RWPE1 (cell line): ENCODE measurements around the gene CDS2.

Experiments used
- CTCF ChIA-PET: fragments of 350-600 bp; sonication (Branson Sonifier 250); formaldehyde crosslinking; extraction: SDS; loops from one replicate; lab custom pipeline; 2021; lab: Yijun Ruan, JAX
- POLR2A ChIA-PET: fragments of 400-600 bp; formaldehyde crosslinking; extraction: SDS; loops from one replicate; lab custom pipeline; 2020; ENCODE audit warnings: antibody characterized with exemption; ENCODE audit not compliant: low non-redundant PET; lab: Yijun Ruan, JAX
- DNase-seq: peaks from one replicate; pipeline ENCODE4 v3.0.0; 2012; ENCODE audit warnings: low spot score
- H3K27ac ChIP-seq: fragments of 450-650 bp; 2 replicates; pipeline ENCODE4 v1.5.1; 2017
- CTCF ChIP-seq: fragments of 450-650 bp; conservative IDR thresholded peaks from 2 replicates; pipeline ENCODE4 v1.5.1; 2017; ENCODE audit warnings: low read depth, mild to moderate bottlenecking

Gene CDS2

DNA sequence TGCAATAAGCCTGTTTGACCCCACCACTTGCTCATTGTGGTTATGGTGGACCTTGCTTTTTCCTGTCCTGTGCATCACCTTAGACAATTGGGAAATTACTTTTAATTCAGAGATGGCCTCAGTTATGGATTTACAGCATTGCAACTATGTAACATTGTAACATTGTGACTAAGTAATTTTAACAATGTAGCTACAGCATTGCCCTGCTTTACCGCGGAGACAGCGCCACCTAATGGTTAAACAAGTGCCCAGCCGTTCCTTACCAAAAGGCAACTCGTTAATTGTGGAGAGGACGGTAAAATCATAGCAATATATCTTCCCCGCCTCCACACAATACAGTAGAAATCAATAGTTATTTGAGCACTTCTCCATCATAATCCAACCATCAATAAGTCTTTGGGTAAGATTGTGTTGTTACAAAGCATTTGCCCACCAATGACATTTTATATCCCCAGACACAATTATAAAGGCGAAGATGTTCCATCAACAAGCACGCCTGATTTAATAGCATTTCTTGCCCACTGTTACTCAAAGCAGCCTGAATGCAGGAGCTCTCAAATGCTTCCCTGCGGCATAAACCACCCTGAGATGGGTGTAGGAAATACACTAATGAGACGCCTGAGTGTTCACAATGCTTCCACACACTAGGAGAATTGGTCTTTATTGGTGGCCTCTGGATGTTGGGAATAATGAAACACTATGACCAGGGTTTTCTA, 96.3 kb downstream of the CDS2 start:
- H3K27ac ChIP-seq, result no peak overlapping the region
- ChIA-PET POLR2A (no interaction called here), CTCF (interaction anchor here (0.6 to 2.2 kb wide), 7 partner anchors 9 to 1120 kb away, joined by 3 to 10 read pairs (median 4); no protein-coding TSS in a partner anchor)
- peak; percentile 84 for TF ChIP-seq CTCF
- DNase-seq, result peak; percentile 63

GRCh38 chr20:5230544-5230943, 103.7 kb downstream of the CDS2 start:
- DNase-seq, result no peak
- TF ChIP-seq CTCF, result no peak
- ChIA-PET POLR2A (no interaction called here), CTCF (no interaction called here)
- no peak overlapping the region for H3K27ac ChIP-seq

DNA sequence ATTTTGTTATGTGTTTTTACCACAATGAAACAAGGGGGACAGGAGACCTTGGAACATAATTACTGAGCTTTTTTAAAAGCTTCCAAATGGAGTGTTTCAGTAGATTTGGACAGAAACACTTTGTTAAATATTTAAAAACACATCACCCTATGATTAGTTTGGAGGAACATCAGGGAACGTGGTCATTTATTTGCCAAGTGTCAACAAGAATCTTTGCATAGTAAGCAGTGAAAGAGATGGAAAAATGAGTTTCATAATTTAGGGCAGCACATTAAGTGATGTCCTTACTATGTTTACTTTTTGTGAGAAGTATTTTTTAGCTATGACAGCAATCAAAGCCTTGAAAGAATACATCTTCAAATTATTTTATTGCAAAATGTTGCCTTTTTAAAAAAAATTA, 107.3 kb downstream of the CDS2 start:
- no peak for TF ChIP-seq CTCF
- CTCF ChIA-PET, result interaction anchor here (1.5 kb wide), 1 partner anchor 29 kb away, joined by 3 read pairs; no protein-coding TSS in a partner anchor
- H3K27ac ChIP-seq, result no peak overlapping the region
- POLR2A ChIA-PET, result no interaction called here
- no peak for DNase-seq

- ChIA-PET POLR2A (no interaction called here), CTCF (no interaction called here)
- no peak overlapping the region for H3K27ac ChIP-seq
- no peak for DNase-seq
- TF ChIP-seq CTCF, result no peak
These were observed 108.2 kb downstream of the CDS2 start for GRCh38 chr20:5234978-5235377.
